ENCODE data around the gene CCDC116.
A peak's percentile ranks its signal among the peaks of the same experiment; 100 is the strongest.
"Not testable (repeated sequence)": the region's sequence is repeated elsewhere in the genome, so short reads cannot be mapped to it uniquely, and the experiment has no call there.

CCDC116 gene

DNA sequence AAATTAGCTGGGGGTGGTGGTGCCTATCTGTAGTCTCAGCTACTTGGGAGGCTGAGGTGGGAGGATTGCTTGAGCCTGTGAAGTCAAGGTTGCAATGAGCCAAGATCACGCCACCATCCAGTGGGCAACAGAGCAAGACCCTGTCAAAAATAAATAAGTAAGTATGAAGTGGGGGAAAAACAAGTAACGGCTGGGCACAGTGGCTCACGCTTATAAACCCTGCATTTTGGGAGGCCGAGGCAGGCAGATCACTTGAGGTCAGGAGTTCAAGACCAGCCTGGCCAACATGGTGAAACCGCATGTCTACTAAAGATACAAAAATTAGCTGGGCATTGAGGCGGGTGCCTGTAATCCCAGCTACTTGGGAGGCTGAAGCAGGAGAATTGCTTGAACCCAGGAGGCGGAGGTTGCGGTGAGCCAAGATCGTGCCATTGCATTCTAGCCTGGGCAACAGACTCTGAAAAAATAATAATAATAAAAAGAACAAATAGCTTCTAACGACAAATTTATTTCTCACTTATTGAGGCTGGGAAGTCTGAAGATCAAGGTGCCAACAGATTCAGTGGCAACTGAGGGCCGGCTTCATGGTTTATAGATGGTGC lies 22.9 kb upstream of the CCDC116 start:
- DNase-seq (ENCODE audit: low read depth), result not testable (repeated sequence)

DNA sequence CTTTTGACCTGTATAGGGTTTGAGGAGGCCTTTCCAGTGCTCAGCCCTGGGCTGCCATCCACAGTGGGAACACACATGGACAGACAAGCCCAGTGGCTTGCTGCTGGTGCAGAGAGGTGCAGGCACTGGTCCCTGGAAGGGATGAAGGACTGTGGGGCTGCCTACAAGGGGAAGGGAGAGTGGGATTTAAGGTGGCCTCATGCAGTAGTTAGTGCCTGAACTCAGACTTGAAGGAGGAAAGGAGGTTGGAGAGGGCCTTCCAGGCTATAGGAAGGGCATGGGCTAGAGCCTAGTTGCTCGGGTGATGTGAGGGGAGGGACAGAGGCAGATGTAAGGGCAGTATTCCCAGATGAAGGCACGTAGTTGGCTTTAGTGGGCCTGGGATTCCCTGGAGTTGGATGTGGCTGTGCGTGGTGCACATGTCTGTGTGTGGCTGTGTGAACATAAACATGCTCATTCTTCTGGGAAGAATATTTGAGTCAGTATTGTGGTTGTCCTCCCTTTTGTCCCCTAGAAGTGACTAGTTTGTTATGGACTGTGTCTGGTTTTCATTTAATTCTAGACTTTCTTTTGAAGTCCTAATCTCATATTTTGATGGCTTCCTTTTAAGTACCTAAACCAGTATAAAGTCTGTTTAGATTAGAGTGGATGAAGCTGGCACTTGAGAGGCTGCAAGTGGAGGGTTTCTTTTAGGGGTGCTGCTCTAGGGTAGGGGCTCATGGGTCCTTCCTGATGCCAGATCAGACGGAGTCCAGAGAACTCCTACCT lies 21.2 kb upstream of the CCDC116 start:
- no peak for DNase-seq (ENCODE audit: low read depth)

DNA sequence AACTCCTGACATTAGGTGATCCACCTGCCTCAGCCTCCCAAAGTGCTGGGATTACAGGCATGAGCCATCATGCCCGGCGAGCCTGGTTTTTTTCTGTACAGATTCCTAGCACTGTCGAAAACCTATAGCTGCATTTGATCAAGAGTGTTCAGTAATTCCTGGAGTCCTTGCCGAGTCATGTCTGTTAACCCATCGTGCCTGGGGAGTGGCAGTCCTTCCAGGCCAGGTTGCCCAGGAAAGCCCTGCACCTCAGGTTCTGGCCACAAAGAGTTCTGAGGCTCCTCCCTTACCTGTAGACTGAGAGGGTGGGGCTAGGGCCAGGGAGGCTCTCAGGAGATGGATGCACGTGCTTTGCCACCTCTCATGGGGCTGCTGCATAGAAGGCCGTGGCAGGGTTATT lies 19.7 kb upstream of the CCDC116 start:
- DNase-seq (ENCODE audit: low read depth), result no peak

DNA sequence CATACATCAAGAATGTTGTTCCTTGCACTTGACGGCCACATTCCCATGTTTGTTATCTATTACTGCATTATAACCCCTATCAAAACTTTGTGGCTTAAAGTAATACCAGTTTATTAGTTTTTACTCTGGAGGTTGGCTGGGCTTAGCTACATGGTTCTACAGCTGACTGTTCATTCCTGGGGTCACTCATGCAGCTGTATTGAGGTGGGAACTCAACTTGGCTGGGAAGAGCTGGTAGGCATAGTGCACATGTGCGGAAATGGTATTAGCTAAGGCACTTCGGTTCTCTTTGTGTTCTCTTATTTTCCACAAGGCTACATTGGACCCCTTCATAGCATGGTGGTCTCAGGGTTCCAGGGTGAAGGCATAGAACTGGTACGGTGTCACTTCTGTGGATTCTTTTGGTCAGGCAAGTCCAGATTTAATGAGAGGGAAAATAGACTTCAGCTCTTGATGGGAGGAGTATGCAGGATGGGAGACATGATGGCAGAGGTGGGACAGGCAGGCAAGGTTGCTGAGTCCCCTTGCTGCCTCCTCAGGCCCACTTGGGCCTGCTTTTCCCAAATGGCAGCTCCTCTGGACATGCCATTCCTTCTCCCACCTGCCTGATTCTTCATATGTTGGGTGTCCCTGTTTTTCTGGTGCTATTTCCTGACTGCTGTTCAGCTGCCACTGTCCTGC lies 18.9 kb upstream of the CCDC116 start:
- no peak for DNase-seq (ENCODE audit: low read depth)

DNA sequence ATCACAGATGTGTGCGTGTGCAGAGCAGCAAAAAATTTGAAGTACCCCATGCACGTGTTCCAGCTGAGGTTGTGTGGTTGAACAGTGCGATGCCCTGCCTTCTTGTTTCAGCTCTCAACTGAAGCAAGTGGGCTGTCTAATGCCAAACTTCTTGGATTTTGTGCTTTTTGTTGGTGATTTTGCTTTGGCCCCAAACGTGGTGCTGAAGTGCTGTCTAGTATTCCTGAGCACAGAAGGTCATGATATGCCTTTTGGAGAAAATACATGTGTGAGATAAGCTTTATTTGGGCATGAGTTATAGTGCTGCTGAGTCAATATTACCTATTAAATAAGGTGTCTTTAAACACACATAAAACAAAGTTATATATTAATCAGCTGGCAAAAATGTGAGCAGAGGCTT lies 16.8 kb upstream of the CCDC116 start:
- DNase-seq (ENCODE audit: low read depth), result no peak

DNA sequence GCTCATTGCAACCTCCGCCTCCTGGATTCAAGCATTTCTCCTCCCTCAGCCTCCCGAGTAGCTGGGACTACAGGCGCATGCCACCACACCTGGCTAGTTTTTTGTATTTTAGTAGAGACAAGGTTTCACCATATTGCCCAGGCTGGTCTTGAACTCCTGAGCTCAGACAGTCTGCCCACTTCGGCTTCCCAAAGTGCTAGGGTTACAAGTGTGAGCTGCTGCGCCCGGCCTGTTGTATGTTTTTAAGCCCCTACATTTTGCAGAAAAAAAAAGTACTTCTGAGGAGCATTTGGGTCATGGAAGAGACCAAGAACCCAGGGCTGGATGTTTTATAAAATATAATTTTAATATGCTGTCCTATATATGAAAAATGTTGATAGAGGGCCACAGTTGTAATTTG lies 15.2 kb upstream of the CCDC116 start:
- DNase-seq (ENCODE audit: low read depth), result not testable (repeated sequence)

DNA sequence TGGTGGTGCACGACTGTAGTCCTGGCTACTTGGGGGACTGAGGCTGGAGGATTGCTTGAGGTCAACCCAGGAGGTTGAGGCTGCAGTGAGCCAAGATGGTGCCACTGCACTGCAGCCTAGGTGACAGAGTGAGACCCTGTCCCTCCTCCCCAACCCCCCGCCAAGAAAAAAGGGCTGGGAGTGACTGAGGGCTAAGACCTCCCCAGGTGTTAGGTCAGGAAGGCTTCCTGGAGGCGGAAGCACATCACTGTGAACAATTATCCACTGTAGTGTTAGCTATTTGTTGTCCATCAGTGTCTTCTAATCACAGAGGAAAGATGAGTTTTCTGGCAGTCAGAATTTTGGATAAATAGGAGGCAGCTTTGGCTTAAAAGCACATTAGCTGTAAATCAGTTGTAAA lies 11.5 kb upstream of the CCDC116 start:
- no peak for DNase-seq (ENCODE audit: low read depth)

DNA sequence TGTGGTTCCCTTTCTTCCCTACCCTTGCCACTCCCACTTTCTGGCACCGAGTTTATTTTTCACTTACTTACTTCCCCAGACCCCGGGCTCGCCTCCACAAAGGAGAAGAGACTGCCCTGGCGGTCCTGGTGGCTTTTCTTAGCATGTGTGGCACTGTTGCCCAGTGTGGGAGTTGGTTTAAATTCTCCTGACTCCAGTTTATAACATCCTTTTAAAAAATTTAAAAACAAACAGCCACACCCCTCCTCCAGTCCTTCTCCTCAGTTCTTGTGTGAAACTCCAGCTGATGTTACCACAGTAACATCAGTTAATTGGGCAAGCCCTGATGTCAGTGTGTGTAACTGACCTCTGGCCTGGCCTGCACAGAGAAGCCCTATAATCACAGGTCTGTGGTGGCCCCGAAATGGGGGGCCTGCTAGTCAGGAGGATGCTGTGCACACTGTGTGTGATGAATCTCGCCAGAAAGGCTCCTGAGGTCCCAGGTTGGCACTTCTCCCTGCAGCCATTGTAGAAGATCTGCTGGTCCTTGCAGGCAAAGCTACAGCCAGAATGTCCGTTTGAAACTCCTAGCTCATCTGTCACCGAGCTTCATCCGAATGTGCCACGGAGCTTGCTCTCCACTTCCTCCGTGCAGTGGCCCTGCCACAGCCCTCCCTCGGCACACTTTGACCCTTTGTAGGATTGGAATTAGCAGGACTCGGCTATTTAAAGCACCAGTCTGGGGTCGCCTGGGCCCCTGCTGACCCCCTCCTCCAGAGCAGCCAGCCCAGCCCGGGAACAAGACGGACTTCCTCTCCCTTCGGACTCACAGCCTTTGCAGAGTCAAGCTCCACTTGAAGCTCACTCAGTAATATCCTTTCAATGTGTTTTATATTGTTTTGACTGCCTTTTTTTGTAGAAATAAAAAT lies 10.3 kb upstream of the CCDC116 start:
- DNase-seq (ENCODE audit: low read depth), result no peak

DNA sequence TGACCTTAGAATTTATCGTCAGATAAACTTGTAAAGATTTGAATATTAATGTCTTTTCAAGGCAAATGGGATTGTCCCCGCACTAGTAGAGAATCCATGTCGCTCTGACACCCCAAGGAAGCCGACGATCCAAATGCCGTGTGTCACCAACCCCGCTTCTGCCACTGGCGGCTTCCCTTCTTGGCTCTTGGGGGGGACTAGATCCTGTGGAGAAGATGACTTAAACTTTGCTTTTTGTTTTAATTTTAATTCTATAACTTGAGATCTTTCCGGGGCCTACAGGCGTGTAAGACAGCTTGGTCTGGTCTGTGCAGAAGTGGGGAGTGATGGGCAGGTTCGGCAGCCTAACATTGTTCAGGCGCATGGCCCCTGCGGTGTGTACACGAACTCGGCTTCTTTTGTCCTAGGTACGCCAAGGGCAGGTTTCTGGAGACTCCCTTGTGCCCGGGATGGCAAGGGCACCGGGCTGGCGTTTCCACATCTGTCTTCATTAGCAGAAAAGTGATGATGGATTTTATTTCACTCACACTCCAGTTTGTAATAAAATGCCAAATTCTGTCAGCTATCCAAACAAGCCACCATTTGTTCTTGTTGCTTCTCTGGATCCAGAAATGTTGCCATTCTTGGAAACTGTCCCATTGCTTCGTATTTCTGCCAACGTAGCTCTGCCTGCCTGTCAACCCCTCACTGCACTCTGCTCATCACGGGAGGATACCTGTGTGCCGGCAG lies 9.5 kb upstream of the CCDC116 start:
- no peak for DNase-seq (ENCODE audit: low read depth)

DNA sequence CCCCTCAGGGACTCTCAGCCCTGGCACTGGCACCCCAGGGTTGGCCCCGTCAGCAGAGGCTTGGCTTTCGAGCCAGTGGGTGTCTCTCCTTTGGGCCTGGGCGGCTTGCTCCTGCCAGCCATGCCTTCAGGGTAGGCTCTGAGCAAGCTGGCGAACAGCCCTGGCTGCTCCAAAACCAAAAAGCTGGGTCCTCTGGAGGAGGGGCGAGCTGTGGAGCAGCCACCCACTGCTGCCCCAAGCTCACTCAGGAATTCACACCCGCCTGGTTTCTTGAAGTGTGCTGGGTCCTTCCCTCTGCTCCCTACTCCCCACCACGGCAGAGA lies 9.0 kb upstream of the CCDC116 start:
- DNase-seq (ENCODE audit: low read depth), result no peak

DNA sequence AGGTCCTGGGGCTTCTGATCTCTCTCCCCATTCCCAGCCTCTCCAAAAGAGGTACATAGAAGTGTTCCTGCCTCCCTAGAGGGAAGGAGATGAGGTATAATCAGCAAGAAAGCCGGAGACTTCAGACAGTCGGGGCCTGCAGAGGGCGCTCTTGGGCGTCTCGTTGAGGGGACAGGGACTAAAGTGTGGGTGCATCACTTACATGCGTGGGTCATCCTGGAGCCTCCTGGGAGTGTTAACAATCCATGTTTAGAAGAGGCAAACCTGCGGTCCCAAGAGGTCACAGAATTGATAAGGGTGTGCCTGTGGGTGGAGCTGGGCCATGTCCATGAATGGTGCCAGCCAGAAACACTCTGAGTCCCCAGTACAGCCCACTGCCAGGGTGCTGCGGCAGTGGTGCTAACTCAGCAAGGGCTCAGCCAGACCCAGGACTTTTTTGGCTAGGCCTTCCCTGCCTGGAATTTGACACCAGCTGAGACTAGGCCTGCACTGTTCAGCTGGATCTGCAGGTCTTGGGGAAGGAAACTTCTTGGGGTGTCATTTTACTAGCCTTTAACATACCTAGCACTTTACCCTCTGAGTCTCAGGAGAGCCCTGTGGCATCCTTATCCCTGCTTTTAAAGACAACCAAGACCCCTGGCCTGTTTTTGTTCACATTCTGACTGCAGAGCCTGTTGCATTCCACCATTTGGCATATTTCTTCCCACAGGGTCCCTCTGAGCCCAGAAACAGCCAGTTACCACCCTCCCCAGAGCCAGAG lies 8.3 kb upstream of the CCDC116 start:
- no peak for DNase-seq (ENCODE audit: low read depth)

DNA sequence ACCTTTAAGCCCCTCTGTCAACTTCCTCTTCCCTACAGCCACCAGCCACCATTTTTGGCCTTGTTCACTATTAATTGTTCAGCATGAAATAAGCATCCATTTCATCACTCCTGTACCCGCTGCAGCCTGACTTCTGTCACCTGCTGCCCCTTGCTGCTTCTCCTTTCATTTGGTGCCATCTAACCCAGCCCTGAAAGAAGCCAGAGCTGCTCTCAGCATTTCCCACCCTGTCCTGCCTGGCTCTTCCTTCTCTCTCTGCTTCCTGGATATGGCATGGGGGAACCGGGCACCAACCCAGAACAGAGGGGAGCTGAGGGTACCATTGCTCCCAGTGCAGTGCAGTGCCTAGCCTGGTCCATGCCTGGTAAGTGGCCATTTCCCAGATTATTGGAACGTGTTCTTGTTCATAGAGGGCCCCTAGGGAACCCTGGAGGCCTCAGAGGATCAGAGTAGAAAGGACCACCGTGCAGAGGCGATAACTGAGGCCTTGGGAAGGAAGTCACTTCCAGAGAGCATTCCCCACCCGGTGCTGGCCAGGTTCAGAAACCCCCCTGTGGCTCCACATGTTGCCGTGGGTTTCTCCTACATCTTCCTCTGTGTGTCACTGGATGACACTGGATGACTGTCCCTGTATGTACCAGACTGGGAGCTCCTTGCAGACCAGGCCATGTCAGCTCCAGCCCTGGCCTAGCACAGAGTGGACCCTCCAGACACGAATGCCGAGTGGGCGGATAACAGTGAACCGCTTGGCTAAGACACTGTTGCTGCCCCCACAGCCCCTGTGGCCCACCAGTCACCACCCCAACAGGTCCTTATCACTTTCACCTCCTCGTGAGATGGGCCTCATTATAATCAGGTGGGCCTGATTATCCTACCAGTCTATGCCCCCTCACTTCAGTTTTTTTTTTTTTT lies 7.4 kb upstream of the CCDC116 start:
- no peak for DNase-seq (ENCODE audit: low read depth)

DNA sequence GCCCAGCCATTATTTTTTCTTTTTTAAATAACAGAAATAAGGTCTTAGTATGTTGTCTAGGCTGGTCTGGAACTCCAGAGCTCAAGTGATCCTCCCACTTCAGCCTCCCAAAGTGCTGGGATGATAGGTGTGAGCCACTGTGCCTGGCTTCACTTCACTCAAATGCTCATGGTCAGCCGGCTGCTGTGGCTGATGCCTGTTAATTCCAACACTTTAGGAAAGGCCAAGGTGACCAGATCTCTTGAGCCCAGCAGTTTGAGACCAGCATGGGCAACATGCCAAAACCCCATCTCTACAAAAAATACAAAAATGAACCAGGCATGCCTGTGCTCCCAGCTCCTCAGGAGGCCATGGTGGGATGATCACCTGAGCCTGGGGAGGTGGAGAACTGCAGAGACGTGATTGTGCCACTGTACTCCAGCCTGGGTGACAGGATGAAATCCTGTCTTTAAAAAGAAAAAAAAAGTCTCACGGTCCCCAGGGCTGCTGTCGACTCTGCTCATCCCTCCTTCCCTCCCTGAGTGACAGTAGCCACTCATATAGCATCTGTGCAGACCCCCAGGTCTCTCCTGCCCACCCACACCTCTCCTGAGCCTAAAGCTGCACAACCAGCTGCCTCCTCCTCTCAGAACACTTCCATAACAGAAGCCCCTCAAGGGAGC lies 6.4 kb upstream of the CCDC116 start:
- DNase-seq (ENCODE audit: low read depth), result no peak

DNA sequence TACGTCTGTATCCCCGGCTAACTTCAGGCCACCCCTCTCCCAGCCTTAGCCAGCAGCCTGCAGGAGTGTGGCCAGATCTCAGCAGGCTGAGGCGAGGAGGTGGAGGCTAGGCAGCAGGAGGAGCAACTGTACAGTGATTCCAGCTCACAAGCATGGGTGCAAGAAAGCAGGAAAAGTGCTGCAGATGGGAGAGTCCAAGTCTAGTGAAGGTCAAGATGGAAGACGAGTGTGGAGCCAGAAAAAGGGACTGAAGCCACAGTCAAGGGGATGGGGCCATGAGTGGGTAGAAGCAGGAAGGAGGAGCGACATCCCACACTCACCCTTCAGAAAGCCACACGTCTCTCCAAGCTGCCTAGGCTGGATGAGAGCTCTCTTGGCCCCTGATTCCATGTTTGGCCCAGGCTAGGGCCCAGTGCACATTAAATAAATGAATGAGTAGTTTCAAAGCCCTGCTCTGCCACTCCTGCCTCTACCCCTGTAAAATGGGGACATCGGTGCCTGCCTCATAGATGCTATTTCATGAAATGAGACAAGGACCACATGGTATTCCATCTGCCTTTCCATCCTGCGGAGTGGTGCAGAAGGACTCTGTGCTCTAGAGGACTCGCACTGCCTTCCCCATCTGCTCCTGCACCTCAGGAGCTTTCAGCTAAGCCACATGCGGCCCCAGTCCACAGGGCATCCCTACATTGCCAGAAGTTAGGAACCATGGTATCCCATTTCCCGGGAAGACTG lies 5.7 kb upstream of the CCDC116 start:
- DNase-seq (ENCODE audit: low read depth), result no peak

DNA sequence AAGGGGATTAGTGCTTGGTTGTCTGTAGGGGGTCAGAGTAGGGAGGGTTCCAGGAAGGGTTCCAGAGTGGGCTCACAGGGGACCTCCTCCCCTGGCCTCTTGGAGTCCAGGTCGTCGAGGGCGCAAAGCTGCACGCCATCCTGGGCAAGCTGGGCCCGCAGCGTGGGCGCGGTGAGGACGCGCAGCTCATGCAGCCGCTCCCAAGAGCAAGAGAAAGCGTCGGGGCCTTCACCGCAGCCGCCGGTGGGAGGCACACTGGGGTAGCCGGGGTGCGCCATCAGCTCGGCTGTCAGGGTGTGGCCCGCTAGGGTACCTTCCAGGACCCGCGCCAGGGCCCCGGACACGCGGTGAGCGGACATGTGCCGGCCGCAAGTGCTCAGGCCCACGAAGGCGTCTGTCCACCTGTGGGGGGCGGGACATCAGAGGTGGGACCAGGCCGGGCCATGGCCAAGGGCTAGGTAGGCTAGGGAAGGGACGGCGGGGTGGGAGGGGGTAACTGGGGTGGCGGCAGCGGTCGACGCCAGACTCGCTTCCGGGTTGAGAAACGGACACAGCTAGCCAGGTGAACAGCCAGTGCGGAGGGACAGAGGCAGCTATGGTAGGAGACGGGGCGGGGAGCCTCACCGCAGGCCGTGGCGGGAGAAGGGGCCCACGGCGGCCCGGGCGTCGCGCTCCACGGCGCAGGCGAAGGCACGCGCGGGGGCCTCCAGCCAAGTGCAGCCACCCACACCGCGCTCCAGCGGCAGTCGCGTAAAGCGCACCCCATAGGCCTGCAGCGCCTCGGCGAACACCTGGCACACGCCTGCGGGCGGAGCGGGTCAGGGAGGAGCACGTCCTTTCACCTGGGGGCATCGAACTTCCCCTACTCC lies 3.9 kb upstream of the CCDC116 start:
- no peak for DNase-seq (ENCODE audit: low read depth)

DNA sequence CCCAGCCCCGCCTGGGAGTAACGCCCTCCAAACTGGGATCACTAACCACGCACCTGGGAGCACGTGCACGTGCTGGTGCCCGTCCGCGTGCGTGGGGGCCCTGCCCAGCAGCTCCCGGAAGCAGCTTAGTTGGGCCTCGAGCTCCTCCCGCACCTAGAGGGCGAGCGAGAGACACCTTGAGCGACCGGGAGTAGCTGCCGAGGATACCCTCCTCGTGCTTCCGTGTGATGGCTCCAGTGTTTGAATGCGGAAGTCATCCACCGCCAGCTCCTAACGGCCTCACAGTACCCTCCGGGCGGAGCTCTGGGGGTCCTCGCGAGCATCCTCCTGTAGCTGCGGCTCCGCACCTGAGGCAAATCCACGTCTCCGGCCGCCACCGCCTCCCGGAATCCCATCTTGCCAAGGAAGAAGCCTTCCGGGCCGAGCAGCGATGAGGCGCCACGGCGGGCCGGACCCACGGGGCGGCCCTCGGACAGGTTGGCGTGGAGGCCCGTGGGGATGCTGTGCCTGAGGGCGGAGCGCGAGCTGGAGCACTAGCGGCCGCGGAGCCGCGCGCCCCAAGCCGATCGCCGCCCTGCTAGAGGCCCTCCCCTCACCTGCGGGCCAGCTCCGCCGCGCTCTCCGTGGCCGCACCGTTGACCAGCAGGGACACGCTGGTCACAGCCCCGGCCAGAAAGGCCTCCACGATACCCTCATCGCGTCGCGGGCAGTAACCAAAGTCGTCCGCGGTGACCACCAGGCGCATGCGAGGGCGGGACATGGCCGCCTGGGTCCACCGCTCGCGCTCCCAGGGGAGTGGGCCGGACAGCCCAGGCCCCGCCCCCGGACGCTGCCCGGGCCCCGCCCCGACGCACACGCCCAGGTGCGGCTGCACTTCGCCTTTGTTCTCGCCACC lies 3.1 kb upstream of the CCDC116 start, which contains the start of gene YDJC:
YDJC (minus strand) TSS at position 768 of the 895 bp plus-strand sequence; CDS start at position 760, 8 bp downstream.
- DNase-seq (ENCODE audit: low read depth), result peak; percentile 93

DNA sequence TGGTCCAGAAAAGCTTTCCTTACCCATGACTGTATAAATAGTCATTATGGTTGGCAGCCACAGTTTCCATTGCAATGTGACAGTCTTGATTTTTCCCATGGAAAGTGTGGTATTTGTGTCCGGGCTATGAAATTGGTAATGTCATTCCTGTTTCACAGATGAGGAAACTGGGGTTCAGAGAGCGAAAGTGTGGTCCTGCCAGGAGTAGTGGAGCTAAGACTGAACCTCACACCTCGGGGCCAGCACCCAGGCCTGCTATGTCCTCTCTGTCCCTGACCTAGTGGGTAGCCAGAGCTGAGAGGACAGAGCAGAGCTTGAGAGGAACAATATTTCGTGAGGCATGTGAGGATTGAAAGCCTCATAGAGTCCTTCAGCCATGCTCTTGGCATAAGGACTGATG lies 1.5 kb upstream of the CCDC116 start:
- no peak for DNase-seq (ENCODE audit: low read depth)
